GM21515 (cell line): ENCODE measurements around the gene USP6NL.
"Not testable (repeated sequence)": the region's sequence is repeated elsewhere in the genome, so short reads cannot be mapped to it uniquely, and the experiment has no call there.

Experiments used
- ATAC-seq: cut with Tn5 transposase; IDR thresholded peaks from one replicate; pipeline ENCODE4 v1.9.1; 2021; ENCODE audit not compliant: unreplicated experiment

The USP6NL gene

GRCh38 chr10:11448545-11449244 is 162.8 kb downstream of the USP6NL start:
- ATAC-seq: peak; percentile 88

- ATAC-seq: peak; percentile 54
Measured at GRCh38 chr10:11448190-11448544, 163.3 kb downstream of the USP6NL start.

DNA sequence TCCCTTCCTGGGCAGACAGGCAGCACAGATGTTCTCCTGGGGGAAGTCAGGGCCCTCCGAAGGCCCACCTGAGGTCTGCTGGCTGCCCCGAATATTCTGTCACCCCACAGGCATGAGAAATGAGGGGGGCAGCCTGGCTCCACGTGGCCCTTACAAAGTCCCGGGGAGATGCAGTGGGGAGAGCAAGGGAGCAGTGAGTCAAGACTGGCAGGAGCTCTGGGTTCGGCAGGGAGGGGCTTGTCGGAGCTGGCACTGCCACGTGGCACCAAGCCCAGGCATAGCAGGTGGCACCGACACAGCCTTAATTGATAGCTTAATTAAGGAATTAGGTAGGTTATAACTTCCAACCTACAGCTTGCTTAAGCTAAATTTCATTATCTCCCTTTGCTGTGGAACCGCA is 163.9 kb downstream of the USP6NL start:
- no peak for ATAC-seq

GRCh38 chr10:11446864-11447263 is 164.6 kb downstream of the USP6NL start:
- ATAC-seq: no peak

- no peak for ATAC-seq
Measured at GRCh38 chr10:11446133-11446532, 165.3 kb downstream of the USP6NL start.

DNA sequence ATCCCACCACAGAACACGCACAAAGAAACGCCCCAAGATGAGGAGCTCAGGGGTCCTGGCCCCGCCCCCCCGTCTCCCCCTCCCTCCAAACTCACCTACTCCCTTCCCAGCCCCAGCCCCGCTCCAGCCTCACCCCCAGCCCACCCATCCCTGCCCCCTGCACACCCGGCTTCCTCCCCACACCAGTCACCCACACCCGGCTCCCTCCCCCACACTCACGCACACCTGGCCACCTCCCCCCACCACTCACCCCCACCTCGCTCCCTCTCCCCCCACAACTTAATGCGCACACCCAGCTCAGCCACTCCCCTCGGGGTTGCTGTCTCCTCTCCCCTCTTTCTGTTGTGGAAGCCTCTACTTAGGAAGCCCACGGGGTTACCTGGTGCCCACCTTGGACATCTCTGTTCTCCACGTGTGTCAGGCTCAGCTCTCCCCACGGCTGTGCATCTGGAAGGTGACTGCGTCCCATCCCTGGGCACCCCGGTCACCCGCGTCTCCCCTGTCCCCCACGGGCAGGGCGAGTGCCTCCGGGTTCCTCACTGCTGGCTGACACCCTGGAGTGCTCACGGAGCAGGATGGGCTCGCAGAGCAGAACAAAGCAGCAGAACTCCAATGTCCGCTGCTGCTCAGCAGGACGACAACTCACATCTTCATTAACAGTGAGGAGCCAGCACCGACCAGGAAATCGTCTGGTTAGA is 166.8 kb downstream of the USP6NL start:
- no peak for ATAC-seq

GRCh38 chr10:11444155-11444530 is 167.3 kb downstream of the USP6NL start:
- no peak for ATAC-seq

DNA sequence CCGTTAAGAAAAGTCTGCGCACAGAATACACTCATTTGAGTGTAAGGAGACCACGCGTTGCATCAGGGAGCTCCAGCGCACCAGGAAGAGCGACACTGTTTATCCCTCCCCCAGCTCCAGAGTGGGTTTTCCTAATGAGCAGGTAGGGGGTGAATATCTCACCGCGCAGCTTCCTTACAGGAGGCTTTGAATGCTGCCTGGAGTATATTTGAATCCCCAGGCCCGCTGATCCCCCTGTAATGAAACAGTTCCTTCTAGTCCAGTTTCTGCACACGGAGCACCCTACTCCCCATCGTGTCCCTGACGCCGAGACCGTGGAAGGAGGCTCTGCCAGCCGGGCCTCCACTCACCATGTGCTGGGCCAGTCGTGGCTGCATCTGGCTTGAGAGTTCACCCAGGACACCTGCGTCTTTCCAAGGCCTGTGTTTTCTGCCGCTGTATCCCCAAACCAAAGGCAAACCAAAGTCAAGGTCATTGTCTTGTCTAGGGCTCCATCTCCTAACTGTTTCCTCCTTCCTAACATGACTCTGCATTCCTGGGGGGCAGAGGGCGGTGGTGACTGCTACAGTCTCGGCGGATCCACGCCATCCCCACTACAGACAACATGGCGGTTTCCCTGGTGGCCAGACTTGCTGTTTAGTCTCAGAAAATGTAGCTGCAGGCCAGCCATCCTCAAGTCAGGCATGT is 167.8 kb downstream of the USP6NL start:
- no peak for ATAC-seq

- ATAC-seq: no peak
Measured at GRCh38 chr10:11442001-11442773, 169.3 kb downstream of the USP6NL start.

- no peak for ATAC-seq
Measured at GRCh38 chr10:11441151-11441535, 170.3 kb downstream of the USP6NL start.

- no peak for ATAC-seq
Measured at GRCh38 chr10:11440250-11441150, 170.9 kb downstream of the USP6NL start.

DNA sequence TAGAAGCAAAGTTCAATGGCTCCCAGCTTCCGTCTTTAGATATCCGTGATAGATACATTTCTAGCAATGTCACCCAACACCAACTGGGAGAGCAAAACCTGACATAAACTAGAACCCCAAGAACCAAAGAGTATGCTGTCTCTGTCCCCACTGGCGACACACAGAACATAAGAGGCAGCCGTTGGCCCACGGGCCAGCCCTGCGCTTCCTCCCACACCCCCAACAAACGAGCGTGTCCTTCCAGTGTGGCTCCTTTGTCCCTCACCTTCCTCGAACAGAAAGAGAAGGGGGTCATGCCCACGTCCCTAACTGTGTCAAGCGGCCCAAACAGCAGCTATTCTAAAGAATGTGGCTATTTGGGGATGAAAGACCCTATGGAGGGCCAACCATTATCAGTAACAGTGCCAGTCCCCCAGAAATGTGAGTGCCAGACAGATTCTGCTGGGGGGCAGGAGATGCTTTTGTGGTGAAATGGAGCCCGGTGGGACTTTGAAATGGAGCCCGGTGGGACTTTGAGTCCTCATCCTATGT is 171.9 kb downstream of the USP6NL start:
- no peak for ATAC-seq

DNA sequence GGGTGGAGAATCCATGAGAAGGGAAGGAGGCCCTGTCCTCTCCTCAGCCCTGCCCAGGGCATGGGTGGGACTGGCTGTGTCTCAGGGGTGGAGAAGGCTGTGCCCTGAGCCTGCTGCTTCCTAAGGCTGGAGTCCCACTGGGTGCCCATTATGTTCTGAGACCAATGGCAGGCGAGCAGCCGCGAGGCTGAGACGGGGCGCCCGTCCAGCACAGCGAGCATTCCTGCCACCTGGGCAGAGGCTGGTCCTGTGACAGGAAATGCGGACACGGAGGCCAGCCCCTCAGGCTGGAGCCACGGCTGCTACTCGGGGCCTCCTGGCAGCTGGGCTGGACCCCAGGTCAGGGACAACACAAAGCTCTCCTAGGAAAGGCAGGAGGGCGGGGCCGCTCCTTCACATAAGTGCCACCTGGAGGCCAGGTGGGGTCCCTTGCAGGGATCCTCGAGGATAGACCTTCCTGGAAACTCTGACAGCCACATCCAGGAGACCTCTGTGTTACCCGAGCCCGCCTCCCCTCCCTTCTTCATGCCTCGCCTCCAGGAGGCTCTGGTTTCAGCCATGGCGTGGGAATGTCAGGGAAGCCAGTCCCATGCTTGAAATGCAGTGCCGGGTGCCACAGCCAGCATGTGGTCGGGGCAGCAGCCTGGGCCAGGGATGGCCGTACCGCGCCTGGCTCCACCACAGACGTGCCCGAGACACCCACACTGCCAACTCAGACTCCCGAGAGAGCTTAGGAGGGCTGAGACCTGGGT is 173.9 kb downstream of the USP6NL start:
- ATAC-seq: no peak

GRCh38 chr10:11436445-11436844 is 175.0 kb downstream of the USP6NL start:
- ATAC-seq: not testable (repeated sequence)

DNA sequence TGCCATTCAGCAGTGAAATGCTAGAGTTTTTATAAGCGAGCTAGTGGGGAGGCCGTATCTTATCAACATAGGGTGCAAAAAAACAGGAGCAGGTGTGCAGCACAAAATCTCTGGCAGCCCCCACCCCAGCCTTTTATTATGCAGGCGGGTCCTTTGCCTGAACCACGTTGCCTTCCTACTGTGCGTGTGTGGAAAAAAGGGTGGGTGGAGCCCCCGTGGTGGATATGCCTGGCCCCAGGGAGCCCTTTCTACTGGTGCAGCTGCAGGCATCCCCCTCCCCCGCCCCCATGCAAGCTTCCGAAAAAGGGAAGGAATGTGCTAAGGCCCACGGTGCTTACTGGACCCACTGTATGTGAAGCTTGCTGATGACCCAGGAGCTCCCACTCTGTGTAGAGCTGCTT is 175.9 kb downstream of the USP6NL start:
- ATAC-seq: no peak

DNA sequence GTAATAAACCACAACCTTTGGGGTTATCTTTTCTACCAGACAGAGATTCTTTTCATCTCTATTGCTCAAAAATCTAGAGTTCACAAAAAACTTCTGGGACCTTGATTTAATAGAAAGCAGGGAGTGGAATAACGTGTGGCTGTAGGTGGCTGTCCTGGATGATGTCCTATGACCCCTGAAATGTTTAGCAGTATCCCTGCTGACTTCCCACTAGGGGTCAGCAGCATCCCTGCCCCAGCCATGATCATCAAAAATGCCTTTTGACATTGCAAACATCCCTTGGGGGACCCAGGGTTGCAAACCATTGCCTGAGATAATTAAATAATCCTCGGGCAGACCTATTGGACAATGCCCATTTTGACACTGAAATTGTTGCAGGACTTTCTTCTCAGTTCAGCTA is 177.1 kb downstream of the USP6NL start:
- no peak for ATAC-seq

DNA sequence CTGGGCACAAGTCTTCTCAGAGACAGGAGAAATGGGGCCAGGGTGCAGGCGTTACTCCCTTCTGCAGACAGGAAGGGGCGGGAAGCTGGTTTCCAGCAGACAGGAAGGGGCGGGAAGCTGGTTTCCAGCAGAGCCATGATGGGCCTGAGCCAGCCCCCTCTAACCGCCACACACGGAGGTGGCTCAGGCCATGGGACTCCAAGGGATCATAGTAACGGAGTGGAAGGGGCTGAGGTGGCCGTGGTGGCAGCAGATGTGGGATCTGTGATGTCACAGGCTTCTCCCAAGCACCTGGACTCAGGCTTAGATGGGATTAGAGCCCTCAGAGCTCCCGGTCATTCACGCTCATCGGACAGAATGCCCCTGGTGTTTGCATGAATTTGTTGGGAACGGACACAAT is 177.8 kb downstream of the USP6NL start:
- ATAC-seq: no peak

- no peak for ATAC-seq
Measured at GRCh38 chr10:11431216-11431555, 180.3 kb downstream of the USP6NL start.

DNA sequence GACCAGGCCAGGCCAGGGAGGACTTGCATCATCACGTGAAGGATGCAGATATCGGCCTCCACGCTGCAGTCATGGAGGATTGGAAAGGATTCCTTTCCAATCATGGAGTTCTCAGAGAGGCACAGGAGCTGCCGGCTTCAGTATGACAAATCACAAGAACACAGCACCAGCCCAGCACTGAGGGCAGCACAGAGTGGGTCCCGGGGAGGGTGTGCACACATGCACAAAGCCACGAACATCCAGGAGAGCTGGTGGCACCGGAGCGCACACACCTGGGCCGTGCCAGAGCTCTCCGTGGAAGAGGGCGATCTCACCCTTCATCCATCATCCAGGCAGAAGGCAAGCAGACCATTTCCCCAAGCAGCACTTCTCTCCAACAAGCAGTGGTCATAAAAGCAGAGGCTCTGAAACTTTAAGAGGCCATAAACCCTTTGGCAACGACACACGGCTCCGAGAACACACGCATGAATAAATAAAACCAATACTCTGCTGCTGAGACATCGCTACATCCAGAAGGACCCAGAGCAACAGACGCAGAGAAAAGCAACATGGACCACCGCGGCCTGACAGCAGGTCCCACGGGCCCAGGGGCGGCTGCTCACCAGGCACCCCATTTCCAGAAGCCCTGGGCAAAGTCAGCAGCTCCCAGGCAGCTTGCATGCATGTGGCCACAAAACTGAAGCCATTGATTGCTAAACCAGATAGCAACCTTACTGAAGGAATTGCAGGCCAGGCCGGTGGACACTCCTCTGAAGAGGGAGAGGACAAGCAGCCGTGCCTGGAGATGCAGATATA is 180.8 kb downstream of the USP6NL start:
- ATAC-seq: no peak
